Loucy (cell line): ENCODE results near the gene ADAMTS14.

Experiments used
- CTCF ChIP-seq: fragments of 200-600 bp; sonication (generic); conservative IDR thresholded peaks from 2 replicates; pipeline ENCODE4 v1.5.1; 2014; ENCODE audit warnings: mild to moderate bottlenecking, antibody characterized with exemption, low read length
- EZH2phosphoT487 ChIP-seq: fragments of 200-600 bp; IDR thresholded peaks from 2 replicates; pipeline ENCODE4 v1.6.1; 2018; ENCODE audit warnings: antibody characterized with exemption, mild to moderate bottlenecking, moderate library complexity, borderline replicate concordance

- TF ChIP-seq CTCF (no peak), EZH2phosphoT487 (no peak)
Measured at GRCh38 chr10:70810967-70811366, 138.7 kb downstream of the ADAMTS14 start.
